AG10803 (cell line): ENCODE measurements around the gene MYBPC2.

Experiments used
- DNase-seq: peaks from one replicate; pipeline ENCODE4 v3.0.0; 2010; ENCODE audit warnings: low read depth
- H3K4me3 ChIP-seq: 2 replicates; pipeline ENCODE4 v1.5.1; 2011; ENCODE audit warnings: mild to moderate bottlenecking, low read length, control low read depth
- TF ChIP-seq, protein P1 (sequence below): conservative IDR thresholded peaks from 2 replicates; pipeline ENCODE4 v1.5.1; 2011; ENCODE audit warnings: mild to moderate bottlenecking, low read length, control low read depth, inconsistent platforms

MYBPC2 gene

DNA sequence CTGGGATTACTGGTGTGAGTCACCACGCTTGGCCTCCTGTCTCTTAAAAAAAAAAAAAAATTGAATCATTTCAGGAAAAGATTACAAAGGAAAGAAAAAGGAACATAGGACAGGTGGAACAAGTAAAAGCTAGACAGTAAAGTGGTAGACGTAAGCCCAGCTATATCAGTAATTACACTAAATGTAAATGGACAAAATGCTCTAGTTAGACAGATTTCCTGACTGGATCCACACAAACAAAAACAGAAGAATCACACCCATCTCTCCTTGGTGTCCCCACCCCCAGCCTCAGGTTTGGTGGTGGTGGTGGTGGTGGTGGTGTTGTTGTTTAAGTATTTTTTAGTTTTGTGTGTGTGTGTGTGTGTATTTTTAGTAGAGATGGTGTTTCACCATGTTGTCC lies 20.3 kb upstream of the MYBPC2 start:
- H3K4me3 ChIP-seq = no peak overlapping the region
- TF ChIP-seq, protein P1, sequence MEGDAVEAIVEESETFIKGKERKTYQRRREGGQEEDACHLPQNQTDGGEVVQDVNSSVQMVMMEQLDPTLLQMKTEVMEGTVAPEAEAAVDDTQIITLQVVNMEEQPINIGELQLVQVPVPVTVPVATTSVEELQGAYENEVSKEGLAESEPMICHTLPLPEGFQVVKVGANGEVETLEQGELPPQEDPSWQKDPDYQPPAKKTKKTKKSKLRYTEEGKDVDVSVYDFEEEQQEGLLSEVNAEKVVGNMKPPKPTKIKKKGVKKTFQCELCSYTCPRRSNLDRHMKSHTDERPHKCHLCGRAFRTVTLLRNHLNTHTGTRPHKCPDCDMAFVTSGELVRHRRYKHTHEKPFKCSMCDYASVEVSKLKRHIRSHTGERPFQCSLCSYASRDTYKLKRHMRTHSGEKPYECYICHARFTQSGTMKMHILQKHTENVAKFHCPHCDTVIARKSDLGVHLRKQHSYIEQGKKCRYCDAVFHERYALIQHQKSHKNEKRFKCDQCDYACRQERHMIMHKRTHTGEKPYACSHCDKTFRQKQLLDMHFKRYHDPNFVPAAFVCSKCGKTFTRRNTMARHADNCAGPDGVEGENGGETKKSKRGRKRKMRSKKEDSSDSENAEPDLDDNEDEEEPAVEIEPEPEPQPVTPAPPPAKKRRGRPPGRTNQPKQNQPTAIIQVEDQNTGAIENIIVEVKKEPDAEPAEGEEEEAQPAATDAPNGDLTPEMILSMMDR = no peak
- no peak for DNase-seq

DNA sequence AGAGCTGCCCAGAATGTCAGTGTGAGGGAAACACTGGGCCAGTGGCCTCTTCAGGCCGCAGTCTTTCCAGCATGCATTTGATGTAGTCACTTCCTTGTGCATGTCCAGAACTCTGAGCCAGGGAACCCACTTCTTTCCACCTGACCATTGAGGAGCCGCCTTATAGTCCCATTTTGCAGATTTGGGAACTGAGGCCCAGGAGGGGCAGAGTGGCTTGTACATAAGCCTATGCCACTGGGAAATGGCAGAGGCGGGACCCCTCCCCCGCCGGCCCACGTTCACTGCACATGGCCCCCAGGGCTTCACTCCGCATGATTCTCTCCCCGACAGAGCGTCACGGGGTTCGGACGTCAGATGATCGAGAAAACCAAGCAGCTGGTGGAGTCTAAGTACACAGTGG lies 19.6 kb upstream of the MYBPC2 start:
- TF ChIP-seq, protein P1 = no peak
- no peak overlapping the region for H3K4me3 ChIP-seq
- DNase-seq = no peak

DNA sequence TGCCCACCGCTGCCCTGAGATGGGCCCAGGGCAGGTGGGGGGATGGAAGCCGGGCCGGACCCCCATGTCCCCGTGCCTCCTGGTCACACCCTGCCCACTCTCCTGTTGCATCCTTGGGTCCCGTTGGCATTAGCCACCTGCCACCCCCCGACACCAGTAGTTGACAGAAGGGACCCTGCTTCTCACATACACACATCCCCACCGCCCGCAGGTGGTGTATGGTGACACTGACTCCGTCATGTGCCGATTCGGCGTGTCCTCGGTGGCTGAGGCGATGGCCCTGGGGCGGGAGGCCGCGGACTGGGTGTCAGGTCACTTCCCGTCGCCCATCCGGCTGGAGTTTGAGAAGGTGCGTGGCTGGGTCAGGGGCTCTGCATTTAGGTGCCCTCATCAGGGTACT lies 19.2 kb upstream of the MYBPC2 start:
- no peak for DNase-seq
- TF ChIP-seq, protein P1 = no peak

GRCh38 chr19:50414864-50415660 lies 17.6 kb upstream of the MYBPC2 start:
- TF ChIP-seq, protein P1 = peak; percentile 70
- peak; percentile 48 for DNase-seq

More for the DNA sequence above, 19.2 kb upstream of the MYBPC2 start:
- no peak overlapping the region for H3K4me3 ChIP-seq

GRCh38 chr19:50415661-50416033 lies 17.0 kb upstream of the MYBPC2 start:
- no peak overlapping the region for H3K4me3 ChIP-seq
- TF ChIP-seq, protein P1 = no peak
- DNase-seq = no peak

More at GRCh38 chr19:50414864-50415660, 17.6 kb upstream of the MYBPC2 start:
- no peak overlapping the region for H3K4me3 ChIP-seq

GRCh38 chr19:50416034-50416977 lies 16.4 kb upstream of the MYBPC2 start:
- TF ChIP-seq, protein P1 = no peak
- no peak for DNase-seq
- H3K4me3 ChIP-seq = no peak overlapping the region
